Amygdala (tissue), 56 donors: Measurements from ENCODE around the gene EPHA6.
"Not testable (repeated sequence)": the region's sequence is repeated elsewhere in the genome, so short reads cannot be mapped to it uniquely, and the experiment has no call there.

Experiments used
- DNase-seq, 56 donors: peaks; one replicate each; lab custom pipeline; 2025; lab: John Stamatoyannopoulos, UW

EPHA6 gene

GRCh38 chr3:97259263-97259662 lies 444.9 kb downstream of the EPHA6 start:
- DNase-seq = no peak

GRCh38 chr3:97264180-97264579 lies 449.8 kb downstream of the EPHA6 start:
- DNase-seq = no peak

GRCh38 chr3:97265237-97266005 lies 451.0 kb downstream of the EPHA6 start:
- DNase-seq = no peak

GRCh38 chr3:97269202-97269601 lies 454.8 kb downstream of the EPHA6 start:
- no peak for DNase-seq

- DNase-seq = not testable (repeated sequence)
Measured at GRCh38 chr3:97276879-97277550, 462.6 kb downstream of the EPHA6 start.

- DNase-seq = no peak
Measured at GRCh38 chr3:97277708-97278107, 463.3 kb downstream of the EPHA6 start.

GRCh38 chr3:97278506-97278905 lies 464.1 kb downstream of the EPHA6 start:
- DNase-seq = no peak

- DNase-seq = peak in 1 of 56 donors; percentile 2
Measured at GRCh38 chr3:97291901-97292300, 477.5 kb downstream of the EPHA6 start.

GRCh38 chr3:97293596-97294131 lies 479.3 kb downstream of the EPHA6 start:
- DNase-seq = no peak

GRCh38 chr3:97297032-97297431 lies 482.6 kb downstream of the EPHA6 start:
- no peak for DNase-seq

- DNase-seq = no peak
Measured at GRCh38 chr3:97301114-97301513, 486.7 kb downstream of the EPHA6 start.

- DNase-seq = no peak
Measured at GRCh38 chr3:97306226-97306625, 491.8 kb downstream of the EPHA6 start.

GRCh38 chr3:97338375-97338774 lies 524.0 kb downstream of the EPHA6 start:
- no peak for DNase-seq

- no peak for DNase-seq
Measured at GRCh38 chr3:97340940-97341339, 526.5 kb downstream of the EPHA6 start.

GRCh38 chr3:97347780-97348179 lies 533.4 kb downstream of the EPHA6 start:
- DNase-seq = no peak

GRCh38 chr3:97350971-97351370 lies 536.6 kb downstream of the EPHA6 start:
- no peak for DNase-seq

- no peak for DNase-seq
Measured at GRCh38 chr3:97353176-97353575, 538.8 kb downstream of the EPHA6 start.

GRCh38 chr3:97359977-97360376 lies 545.6 kb downstream of the EPHA6 start:
- peak in 1 of 56 donors; percentile 0 for DNase-seq

GRCh38 chr3:97360804-97361203 lies 546.4 kb downstream of the EPHA6 start:
- no peak for DNase-seq

- no peak for DNase-seq
Measured at GRCh38 chr3:97384583-97384982, 570.2 kb downstream of the EPHA6 start.

- DNase-seq = no peak
Measured at GRCh38 chr3:97388774-97389173, 574.4 kb downstream of the EPHA6 start.

GRCh38 chr3:97389936-97390335 lies 575.5 kb downstream of the EPHA6 start:
- DNase-seq = no peak
